Non-pigmented ciliary epithelial cell (primary cell): ENCODE measurements around the gene NFATC1.
"Not testable (repeated sequence)": the region's sequence is repeated elsewhere in the genome, so short reads cannot be mapped to it uniquely, and the experiment has no call there.

Source experiments
- DNase-seq: peaks from one replicate; pipeline ENCODE4 v3.0.0-alpha.2; 2010; ENCODE audit warnings: low read depth

NFATC1 gene

GRCh38 chr18:79476031-79476917 is 80.5 kb downstream of the NFATC1 start:
- no peak for DNase-seq

DNA sequence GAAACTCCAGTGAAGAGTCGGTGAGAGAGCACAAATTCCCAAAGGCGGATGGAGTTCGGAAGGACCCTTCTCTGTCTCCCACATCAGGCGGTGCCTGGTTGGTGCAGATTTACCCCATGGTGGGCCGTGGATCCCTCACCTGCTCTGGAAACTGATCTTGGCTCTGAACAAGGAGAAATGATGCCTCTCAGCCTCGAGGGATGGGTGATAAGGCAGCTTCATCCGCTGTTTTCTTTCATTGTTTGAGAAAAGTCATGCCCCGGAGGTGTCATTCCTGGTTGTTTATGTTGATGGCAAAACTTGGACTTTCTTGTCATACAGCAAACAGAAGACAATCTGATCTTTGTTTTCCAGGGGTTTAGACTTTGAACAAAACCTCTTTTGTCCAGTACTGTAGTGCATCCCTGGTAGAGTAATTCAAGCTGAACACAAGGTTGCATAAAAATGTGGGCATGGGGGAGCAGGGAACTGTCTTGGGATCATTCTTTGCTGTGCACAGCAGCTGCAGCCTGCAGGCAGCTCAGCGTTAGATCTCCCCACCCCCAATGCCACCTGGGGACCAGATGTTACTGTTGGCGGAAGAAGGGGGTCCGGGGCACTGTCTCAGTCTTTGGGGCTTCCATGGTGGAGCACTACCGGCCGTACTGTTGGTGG is 81.3 kb downstream of the NFATC1 start:
- DNase-seq = no peak

- DNase-seq = no peak
These were observed 82.2 kb downstream of the NFATC1 start for GRCh38 chr18:79477711-79478483.

DNA sequence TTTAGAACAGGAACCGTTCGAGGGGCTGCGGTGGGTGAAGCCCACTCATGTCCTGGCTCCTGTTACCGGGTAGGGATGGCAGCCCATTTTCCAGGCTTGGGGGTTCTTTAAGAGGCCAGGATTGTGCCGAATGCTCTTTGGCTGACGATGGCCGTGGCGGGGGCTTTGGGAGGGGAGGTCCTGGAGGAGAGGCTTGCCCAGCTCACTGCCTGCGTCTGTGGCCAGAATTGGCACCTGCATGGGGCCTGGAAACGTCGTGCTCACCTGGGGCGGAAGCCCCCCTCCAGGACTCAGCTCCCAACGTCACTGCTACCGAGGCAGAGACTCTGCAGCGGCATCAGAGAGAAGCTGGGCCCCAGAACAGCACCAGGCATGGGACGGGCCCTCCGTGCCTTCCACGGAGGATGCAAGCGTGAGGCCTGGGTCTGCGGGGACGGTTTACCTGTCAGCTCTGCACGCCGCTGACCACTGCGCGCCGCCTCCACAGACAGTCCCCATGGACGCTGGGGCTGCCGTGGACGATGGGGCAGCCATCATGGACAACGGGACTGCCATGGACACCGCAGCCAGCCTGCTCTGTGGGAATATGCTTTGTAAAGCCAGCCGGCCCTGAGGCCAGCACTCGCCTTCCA is 82.9 kb downstream of the NFATC1 start:
- DNase-seq = no peak

DNA sequence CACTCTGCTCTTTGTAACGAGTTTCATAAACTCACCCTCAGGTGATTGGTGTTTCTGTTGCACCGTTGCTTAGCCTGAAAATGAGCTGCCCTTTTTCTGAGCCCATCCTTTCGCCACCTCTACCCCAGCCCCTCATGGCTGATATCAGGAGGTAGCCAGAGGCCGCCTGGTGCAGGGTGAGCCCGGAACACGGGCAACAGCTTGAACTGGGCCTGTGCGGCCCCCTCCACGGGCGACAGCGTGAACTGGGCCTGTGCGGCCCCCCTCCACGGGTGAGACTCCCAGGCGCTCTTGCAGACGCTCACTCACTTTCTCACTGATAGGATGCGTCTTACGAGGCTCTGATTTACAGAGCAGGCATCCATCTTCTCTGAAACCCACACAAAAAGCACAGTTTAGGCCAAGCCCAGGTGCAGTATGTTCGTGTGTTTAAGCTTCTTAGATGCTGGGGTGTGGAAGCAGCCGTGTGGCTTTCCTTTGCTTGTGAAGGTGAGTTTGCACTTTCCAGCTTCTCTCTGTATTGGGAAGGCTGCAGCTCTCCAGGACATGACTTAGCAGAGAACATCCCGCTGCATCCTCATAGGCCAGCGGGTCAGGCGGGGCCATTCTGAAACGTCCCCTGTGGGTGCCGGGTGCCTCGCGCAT is 83.5 kb downstream of the NFATC1 start:
- DNase-seq = no peak

- no peak for DNase-seq
These were observed 84.0 kb downstream of the NFATC1 start for GRCh38 chr18:79479761-79480161.

- no peak for DNase-seq
These were observed 84.7 kb downstream of the NFATC1 start for GRCh38 chr18:79480171-79481045.

DNA sequence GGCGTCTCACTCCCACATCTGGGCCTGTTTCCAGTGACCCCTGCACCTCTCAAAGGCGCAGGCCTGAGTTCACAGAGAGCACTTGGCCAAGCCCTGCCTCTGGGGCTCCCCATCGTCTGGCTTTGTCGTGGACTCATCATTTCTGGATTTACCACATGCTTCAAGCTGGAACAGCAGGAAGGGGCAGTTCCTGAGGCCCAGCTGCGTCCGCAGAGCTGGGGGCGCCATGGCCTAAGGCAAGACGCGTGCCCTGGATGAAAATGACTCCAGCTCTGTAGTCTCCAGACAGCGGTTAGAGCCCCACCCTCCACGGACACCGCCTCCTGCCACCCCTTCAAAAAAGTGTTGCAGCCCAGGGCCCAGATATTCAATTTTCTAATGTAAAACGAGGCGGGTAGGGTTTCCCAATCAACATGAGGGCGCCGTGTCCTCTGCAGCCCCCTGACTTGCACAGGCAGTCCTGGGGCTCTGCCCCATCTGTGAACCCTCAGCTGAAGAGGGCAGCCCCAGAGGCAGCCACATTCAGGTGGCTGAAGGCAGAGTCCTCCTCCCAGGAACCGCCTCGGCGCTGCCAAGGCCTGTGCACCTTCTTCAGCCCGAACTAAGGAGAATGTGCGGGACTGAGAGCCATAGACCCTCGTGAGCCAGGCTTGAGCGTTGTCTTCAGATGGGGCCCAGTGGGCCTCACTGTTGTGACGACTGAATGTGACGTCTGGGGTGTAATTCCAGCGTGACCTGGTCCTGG is 85.5 kb downstream of the NFATC1 start:
- no peak for DNase-seq

DNA sequence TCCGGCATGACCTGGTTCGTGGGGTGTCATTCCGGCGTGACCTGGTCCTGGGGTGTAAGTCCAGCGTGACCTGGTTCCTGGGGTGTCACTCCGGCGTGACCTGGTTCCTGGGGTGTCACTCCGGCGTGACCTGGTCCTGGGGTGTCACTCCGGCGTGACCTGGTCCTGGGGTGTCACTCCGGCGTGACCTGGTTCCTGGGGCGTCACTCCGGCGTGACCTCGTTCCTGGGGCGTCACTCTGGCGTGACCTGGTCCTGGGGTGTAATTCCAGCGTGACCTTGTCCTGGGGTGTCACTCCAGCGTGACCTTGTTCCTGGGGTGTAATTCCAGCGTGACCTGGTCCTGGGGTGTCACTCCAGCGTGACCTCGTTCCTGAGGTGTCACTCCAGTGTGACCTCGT is 87.7 kb downstream of the NFATC1 start:
- not testable (repeated sequence) for DNase-seq

DNA sequence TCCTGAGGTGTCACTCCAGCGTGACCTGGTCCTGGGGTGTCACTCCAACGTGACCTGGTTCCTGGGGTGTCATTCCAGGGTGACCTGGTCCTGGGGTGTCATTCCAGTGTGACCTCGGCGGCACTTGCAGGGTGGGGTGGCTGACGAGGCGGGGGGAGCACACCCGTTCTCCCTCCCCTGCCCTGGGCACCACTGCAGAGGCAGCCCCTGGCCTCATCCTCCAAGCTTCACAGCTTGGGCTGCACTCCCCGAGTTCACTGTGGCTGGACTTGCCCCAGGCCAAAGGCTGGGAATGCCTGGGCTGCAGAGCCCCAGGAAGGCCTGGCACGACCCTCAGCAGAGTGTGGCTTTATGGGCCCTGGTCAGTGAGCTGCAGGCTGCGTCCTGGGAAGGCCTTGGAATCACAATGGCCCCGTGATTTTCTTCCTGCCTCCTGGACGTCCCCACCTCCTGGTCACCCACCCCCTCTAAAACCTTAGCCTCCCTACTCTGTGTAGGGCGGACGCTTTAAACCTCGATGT is 88.3 kb downstream of the NFATC1 start:
- DNase-seq = no peak

DNA sequence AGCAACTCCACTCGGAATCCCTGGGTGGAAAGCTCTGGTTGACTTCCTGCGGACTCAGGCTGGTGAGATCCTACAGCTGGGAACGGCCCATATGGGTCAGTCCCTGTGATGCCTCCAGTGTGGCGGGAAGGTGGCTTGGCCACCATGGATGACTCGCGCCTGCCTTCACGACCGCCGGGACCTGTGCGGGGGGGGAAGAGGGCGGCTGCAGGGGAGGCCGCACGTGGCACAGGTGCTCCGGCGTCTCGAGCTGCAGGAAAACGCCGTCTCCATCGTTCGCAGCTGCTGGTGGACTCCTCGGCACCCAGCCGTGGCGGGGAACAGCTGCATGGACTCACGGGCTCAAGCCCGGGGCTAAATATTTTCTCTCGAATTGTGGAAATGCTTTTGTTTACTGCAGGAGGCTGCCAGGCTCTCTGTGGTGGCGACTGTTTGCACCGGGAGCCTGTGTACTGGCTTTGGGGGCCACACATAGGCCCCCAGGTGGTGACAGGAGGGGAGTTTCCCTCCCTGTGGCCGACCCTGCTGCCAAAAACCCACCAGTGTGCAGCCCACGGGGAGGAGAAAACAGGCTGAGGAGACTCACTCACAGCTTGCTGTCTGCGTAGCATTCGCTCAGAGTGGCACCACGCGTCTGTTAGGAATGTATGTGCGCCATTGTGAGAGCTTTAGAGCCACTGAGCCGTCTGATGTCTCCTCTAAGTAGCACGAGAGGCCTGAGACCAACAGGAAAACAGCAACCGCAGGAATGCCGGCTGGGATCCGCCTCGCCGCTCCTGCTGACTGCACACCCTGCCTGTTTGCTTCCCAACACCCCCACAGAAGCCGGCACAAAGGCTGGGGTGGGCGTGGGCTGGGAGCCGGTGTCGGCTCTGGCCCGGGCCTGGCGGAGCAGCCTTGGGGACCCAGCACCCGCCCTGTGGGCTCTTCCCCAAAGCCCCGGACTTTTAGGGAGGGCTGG is 89.2 kb downstream of the NFATC1 start:
- peak; percentile 89 for DNase-seq

DNA sequence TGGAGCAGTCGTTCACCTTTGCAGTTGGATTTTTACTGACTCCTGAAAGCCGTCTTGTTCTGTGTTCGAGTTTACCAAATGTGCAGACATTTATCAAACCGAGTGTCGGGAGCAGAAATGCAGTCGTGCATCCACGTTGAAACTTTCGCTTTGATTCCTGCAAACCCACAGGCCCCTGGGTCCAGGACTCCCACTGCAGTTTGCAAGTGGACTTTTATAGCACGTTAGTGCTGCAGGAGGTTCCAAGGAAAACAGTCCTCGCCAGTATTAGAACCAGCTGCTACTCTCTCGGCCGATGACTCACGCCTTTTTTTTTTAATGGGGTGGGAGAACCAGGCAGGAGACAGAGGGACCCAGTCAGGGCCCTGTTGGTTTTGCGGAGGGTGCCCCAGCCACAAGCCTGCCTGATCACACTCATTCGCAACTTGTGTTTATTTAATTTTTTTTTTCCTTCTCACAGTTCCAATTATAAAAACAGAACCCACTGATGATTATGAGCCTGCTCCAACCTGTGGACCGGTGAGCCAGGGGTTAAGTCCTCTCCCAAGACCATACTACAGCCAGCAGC is 90.1 kb downstream of the NFATC1 start:
- peak; percentile 67 for DNase-seq

DNA sequence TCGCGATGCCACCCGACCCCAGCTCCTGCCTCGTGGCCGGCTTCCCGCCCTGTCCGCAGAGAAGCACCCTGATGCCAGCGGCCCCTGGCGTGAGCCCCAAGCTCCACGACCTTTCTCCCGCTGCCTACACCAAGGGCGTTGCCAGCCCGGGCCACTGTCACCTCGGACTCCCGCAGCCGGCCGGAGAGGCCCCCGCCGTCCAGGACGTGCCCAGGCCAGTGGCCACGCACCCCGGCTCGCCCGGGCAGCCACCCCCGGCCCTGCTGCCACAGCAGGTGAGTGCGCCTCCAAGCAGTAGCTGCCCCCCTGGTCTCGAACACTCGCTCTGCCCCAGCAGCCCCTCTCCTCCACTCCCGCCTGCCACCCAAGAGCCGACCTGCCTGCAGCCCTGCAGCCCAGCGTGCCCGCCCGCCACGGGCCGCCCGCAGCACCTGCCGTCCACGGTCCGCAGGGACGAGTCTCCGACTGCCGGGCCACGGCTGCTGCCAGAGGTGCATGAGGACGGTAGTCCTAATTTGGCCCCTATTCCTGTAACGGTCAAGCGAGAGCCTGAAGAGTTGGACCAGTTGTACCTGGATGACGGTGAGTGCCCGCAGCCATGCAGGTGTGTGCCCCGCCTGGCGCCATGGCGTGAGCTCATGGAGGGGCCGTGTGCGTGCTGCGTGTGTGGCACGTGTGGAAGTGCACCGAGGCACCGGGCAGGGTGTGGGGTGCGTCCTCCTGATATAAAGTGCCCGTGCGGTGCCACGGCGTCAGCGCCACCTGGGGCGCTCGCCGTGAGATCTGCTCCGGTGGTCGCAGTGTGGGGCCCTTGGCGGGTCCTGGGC is 90.8 kb downstream of the NFATC1 start:
- no peak for DNase-seq

- no peak for DNase-seq
These were observed 91.6 kb downstream of the NFATC1 start for GRCh38 chr18:79487183-79487800.

GRCh38 chr18:79487801-79488201 is 92.1 kb downstream of the NFATC1 start:
- no peak for DNase-seq

DNA sequence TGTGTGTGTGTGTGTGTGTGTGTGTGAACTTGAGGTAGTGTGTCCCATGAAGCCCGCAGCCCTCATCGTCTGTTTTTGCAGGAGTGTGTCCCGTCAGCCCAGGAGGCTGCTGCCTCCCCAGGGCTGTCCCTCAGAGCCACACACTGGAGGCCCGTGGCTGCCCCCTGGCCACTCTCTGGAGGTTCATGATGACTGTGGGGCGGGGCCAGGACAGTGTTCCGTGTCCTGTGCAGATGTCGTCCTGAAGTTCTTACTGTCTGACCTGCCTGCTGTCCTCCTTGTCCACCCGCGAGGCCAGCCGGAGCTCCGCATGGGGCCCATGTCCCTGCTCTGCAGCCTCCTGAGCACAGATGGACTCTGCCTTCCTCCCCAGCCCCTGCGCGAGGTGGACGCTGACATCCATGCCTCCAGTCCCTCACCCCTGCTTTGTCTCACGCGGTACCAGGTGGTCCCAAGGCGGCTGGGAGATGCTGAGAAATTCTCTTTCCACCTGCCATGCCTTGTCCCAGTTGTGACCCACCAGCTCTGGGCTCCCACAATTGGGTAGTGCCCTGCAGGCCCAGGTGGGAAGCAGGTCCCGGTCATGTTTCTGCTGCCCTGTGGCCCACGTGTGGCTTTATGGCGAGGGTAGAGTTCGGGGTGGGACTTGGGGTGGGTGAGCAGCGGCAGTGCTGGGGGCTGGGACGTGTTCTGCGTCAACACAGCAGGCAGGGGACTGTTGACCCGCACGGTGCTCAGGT is 92.8 kb downstream of the NFATC1 start:
- no peak for DNase-seq
